ENCODE measurements around the gene DNHD1.

DNA sequence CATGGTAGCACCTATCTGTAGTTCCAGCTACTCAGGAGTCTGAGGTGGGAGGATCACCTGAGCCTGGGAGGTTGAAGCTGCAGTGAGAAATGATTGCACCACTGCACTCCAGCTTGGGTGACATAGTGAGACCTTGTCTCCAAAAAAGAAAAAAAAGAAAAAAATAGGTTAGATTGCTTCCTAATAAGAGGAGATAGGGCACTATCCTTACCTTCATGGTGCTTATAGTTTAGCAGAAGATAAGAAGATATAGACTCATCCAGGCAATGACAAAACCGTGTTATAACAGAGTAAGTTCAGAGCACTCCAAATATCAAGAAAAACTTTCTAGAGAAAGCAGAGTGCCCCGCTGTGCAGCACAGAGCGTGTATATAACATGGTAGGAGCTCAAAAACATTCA lies 64.2 kb downstream of the DNHD1 start:
- TF ChIP-seq ZNF274 (IDR thresholded peaks at IDR 0.05; ENCODE audit: borderline replicate concordance, low read depth, low read length) (no peak), NR2C2 (CRISPR knock-in tag; IDR thresholded peaks at IDR 0.05) (no peak), NR2C2 (tag; IDR thresholded peaks at IDR 0.05) (no peak), CBX2 (IDR thresholded peaks at IDR 0.05; ENCODE audit: insufficient read depth, low read length, poor library complexity, severe bottlenecking) (no peak), RAD21 (CRISPR knock-in tag; conservative IDR thresholded peaks at IDR 0.05 in 1 of 2, IDR thresholded peaks at IDR 0.05 in 1 of 2) (no peak), ZNF75A (CRISPR knock-in tag; IDR thresholded peaks at IDR 0.05) (no peak), CHD2 (IDR thresholded peaks at IDR 0.05; ENCODE audit: low read depth, low read length) (no peak), CEBPB (tag; IDR thresholded peaks at IDR 0.05) (no peak), ZNF592 (IDR thresholded peaks at IDR 0.05) (no peak), BMI1 (IDR thresholded peaks at IDR 0.05; ENCODE audit: low read length) (no peak), CREM (IDR thresholded peaks at IDR 0.05; ENCODE audit: low read depth) (no peak), ARNT (IDR thresholded peaks at IDR 0.05) (no peak), DIDO1 (tag; IDR thresholded peaks at IDR 0.05; ENCODE audit: low read depth) (no peak), POLR2AphosphoS2 (IDR thresholded peaks at IDR 0.05; ENCODE audit: low read length) (no peak)
